Panc1 (cell line): ENCODE measurements around the gene NDUFAF2. TPM values are rescaled to one million over a fixed set of nuclear protein-coding genes. Genes with fewer than 3 reads are reported as not detected.

Source experiments
- ATAC-seq: fragments of 200-7000 bp; cut with Tn5 transposase; 2 replicates; pipeline ENCODE4 v1.9.1; 2020; ENCODE audit warnings: mild to moderate bottlenecking, moderate library complexity
- BruUV-seq: library from RNA; stranded (reverse); fragments of 400-500 nt; replicated peaks from 2 replicates; lab custom pipeline; 2021; lab: Mats Ljungman, UMichigan
- CTCF ChIA-PET: fragments of 300-600 bp; sonication (Branson Sonifier 250); formaldehyde crosslinking; loops from one replicate; lab custom pipeline; 2022; ENCODE audit warnings: antibody characterized with exemption; lab: Charles Lee
- POLR2A ChIA-PET: fragments of 300-600 bp; sonication (Branson Sonifier 250); formaldehyde crosslinking; loops from one replicate; lab custom pipeline; 2022; ENCODE audit warnings: antibody characterized with exemption; lab: Charles Lee
- DNase-seq: peaks from one replicate; pipeline ENCODE4 v3.0.0-alpha.2; 2010; ENCODE audit warnings: low read depth, low spot score
- H3K27ac ChIP-seq: 2 replicates; pipeline ENCODE4 v1.5.1; 2011; ENCODE audit warnings: mild to moderate bottlenecking, low read length, inconsistent platforms
- H3K27me3 ChIP-seq: fragments of 200-500 bp; sonication (Bioruptor generic); 2 replicates; pipeline ENCODE4 v1.6.0; 2014; ENCODE audit warnings: low read length, inconsistent platforms; ENCODE audit not compliant: control insufficient read depth, insufficient read depth
- H3K36me3 ChIP-seq: fragments of 200-500 bp; sonication (Bioruptor generic); 2 replicates; pipeline ENCODE4 v1.5.1; 2014; ENCODE audit warnings: inconsistent platforms, mild to moderate bottlenecking, low read length, moderate library complexity; ENCODE audit not compliant: control insufficient read depth, insufficient read depth
- H3K4me1 ChIP-seq: 2 replicates; pipeline ENCODE4 v1.5.1; 2011; ENCODE audit warnings: inconsistent platforms, mild to moderate bottlenecking, low read length, moderate library complexity; ENCODE audit not compliant: control insufficient read depth, insufficient read depth
- H3K4me3 ChIP-seq, 2 experiments: 2 replicates each; pipeline ENCODE4 v1.5.1; 2011 to 2012; ENCODE audit warnings: low read depth in 2 of 2, low read length in 2 of 2, mild to moderate bottlenecking in 2 of 2, inconsistent platforms in 1 of 2, moderate library complexity in 1 of 2
- H3K9me3 ChIP-seq: fragments of 200-500 bp; sonication (Bioruptor generic); 2 replicates; pipeline ENCODE4 v1.5.1; 2014; ENCODE audit warnings: low read depth, mild to moderate bottlenecking, inconsistent platforms, low read length, moderate library complexity; ENCODE audit not compliant: control insufficient read depth, insufficient read depth
- POLR2AphosphoS5 ChIP-seq: IDR thresholded peaks from 2 replicates; pipeline ENCODE4 v1.6.1; 2012; ENCODE audit warnings: mild to moderate bottlenecking, low read depth, low read length, moderate library complexity
- SIN3A ChIP-seq: IDR thresholded peaks from 2 replicates; pipeline ENCODE4 v1.6.1; 2012; ENCODE audit warnings: low read depth, mild to moderate bottlenecking, low read length, moderate library complexity, borderline replicate concordance; ENCODE audit not compliant: insufficient read depth
- TCF7L2 ChIP-seq: IDR thresholded peaks from 2 replicates; pipeline ENCODE4 v1.6.1; 2011; ENCODE audit warnings: mild to moderate bottlenecking, low read depth, low read length, inconsistent platforms
- in situ Hi-C: cut with HindIII; loops from 2 replicates; pipeline ENCODE4 v1.10.0; 2016; ENCODE audit warnings: low sequenced_read_pairs, low pct_unique_long_range_greater_than_20kb
- intact Hi-C: fragments of 100-400 bp; cut with micrococcal nuclease; formaldehyde crosslinking; loops from one replicate; pipeline ENCODE4 v1.10.0; 2022; ENCODE audit not compliant: unreplicated experiment
- total RNA-seq: library from RNA; stranded (reverse); gene quantifications from one replicate; pipeline ENCODE4 v1.2.1, GENCODE V29; 2021; ENCODE audit not compliant: unreplicated experiment
- TF ChIP-seq, protein P1 (sequence below): fragments of 450-650 bp; IDR thresholded peaks from 2 replicates; pipeline ENCODE4 v1.5.1; 2017; ENCODE audit warnings: mild to moderate bottlenecking
- TF ChIP-seq, protein P2 (sequence below), 2 experiments: IDR thresholded peaks; 2 replicates each; pipeline ENCODE4 v1.6.1; 2011 to 2012; ENCODE audit warnings: low read depth in 2 of 2, control low read depth in 1 of 2, low read length in 1 of 2, mild to moderate bottlenecking in 1 of 2, moderate library complexity in 1 of 2; ENCODE audit not compliant: insufficient read depth in 1 of 2

The NDUFAF2 gene
- total RNA-seq, 1 experiment from 2014 or later, result 41.6 TPM

DNA sequence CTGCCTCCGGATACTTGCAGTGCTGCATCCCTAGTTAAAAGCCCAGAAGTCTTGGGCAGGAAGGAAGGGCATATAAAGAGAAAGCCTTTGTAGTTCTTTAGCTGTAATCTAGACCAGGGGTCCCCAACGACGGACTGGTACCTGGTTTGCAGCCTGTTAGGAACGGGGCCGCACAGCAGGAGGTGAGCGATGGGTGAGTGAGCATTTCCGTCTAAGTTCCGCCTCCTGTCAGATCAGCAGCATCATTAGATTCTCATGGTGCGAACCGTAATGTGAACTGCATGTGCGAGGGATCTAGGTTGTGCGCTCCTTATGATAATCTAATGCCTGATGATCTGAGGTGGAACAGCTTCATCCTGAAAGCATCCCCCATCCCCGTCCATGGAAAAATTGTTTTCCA lies 218.9 kb downstream of the NDUFAF2 start:
- in situ Hi-C loops, result no loop called here
- Histone ChIP-seq H3K27ac (peak overlapping the region; percentile 97), H3K27me3 (no peaks in the 10 kb centered on the region), H3K4me3 (peak overlapping the region; percentile 96; a peak in 3 of 4 replicates), H3K4me1 (peaks cover 30% of the 10 kb centered on the region), H3K9me3 (no peaks in the 10 kb centered on the region), H3K36me3 (peaks cover 35% of the 10 kb centered on the region)
- TF ChIP-seq, protein P1, sequence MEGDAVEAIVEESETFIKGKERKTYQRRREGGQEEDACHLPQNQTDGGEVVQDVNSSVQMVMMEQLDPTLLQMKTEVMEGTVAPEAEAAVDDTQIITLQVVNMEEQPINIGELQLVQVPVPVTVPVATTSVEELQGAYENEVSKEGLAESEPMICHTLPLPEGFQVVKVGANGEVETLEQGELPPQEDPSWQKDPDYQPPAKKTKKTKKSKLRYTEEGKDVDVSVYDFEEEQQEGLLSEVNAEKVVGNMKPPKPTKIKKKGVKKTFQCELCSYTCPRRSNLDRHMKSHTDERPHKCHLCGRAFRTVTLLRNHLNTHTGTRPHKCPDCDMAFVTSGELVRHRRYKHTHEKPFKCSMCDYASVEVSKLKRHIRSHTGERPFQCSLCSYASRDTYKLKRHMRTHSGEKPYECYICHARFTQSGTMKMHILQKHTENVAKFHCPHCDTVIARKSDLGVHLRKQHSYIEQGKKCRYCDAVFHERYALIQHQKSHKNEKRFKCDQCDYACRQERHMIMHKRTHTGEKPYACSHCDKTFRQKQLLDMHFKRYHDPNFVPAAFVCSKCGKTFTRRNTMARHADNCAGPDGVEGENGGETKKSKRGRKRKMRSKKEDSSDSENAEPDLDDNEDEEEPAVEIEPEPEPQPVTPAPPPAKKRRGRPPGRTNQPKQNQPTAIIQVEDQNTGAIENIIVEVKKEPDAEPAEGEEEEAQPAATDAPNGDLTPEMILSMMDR, result no peak
- TF ChIP-seq TCF7L2 (no peak), POLR2AphosphoS5 (no peak), SIN3A (no peak)
- TF ChIP-seq, protein P2, sequence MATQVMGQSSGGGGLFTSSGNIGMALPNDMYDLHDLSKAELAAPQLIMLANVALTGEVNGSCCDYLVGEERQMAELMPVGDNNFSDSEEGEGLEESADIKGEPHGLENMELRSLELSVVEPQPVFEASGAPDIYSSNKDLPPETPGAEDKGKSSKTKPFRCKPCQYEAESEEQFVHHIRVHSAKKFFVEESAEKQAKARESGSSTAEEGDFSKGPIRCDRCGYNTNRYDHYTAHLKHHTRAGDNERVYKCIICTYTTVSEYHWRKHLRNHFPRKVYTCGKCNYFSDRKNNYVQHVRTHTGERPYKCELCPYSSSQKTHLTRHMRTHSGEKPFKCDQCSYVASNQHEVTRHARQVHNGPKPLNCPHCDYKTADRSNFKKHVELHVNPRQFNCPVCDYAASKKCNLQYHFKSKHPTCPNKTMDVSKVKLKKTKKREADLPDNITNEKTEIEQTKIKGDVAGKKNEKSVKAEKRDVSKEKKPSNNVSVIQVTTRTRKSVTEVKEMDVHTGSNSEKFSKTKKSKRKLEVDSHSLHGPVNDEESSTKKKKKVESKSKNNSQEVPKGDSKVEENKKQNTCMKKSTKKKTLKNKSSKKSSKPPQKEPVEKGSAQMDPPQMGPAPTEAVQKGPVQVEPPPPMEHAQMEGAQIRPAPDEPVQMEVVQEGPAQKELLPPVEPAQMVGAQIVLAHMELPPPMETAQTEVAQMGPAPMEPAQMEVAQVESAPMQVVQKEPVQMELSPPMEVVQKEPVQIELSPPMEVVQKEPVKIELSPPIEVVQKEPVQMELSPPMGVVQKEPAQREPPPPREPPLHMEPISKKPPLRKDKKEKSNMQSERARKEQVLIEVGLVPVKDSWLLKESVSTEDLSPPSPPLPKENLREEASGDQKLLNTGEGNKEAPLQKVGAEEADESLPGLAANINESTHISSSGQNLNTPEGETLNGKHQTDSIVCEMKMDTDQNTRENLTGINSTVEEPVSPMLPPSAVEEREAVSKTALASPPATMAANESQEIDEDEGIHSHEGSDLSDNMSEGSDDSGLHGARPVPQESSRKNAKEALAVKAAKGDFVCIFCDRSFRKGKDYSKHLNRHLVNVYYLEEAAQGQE (IDR thresholded peaks at IDR 0.05; ENCODE audit: insufficient read depth in 1 of 2, low read depth in 2 of 2, low read length in 1 of 2), result no peak
- ATAC-seq (no peak), DNase-seq (no peak)
- intact Hi-C loops, result loop anchor here (10.0 kb wide), 1 partner anchor 491 kb away; no protein-coding TSS in a partner anchor
- BruUV-seq, result no TSS peak
- CTCF ChIA-PET, result no interaction called here
- POLR2A ChIA-PET, result interaction anchor here (0.6 to 1.5 kb wide), 3 partner anchors 13 to 658 kb away, joined by 4 to 7 read pairs (median 5); partner anchors contain the start of gene ZSWIM6

DNA sequence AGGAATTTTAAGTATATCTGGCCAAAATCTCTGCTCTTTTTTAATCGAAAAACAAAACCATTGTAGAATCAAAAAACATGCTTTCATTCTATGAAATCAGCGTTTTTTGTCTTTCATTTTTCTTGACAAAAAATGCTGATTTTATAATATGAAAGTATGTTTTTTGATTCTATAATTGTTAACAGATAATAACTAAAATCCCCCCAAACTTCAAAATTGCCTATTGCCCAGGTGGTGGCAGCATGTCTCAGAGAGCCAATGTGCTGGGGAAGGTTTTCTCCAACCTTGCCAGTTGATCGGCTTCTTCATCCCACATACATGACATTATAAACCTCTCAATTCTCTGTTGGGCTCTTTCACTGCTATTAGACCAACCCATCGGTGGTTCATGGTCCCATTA lies 222.4 kb downstream of the NDUFAF2 start:
- H3K4me1 ChIP-seq, result peaks cover 14% of the 10 kb centered on the region
- no peak for ATAC-seq
- H3K27me3 ChIP-seq, result no peaks in the 10 kb centered on the region
- in situ Hi-C loops, result no loop called here
- H3K4me3 ChIP-seq, result no peak overlapping the region
- no peak overlapping the region for H3K27ac ChIP-seq
- intact Hi-C loops, result loop anchor here (2.0 to 10.0 kb wide), 2 partner anchors 163 to 487 kb away; no protein-coding TSS in a partner anchor
- DNase-seq, result no peak
- no peaks in the 10 kb centered on the region for H3K9me3 ChIP-seq
- peaks cover 5% of the 10 kb centered on the region; the same call in 1 of the 2 replicates for H3K36me3 ChIP-seq
- TF ChIP-seq TCF7L2, result no peak
- TF ChIP-seq, protein P1, result peak; percentile 72
- CTCF ChIA-PET, result no interaction called here
- POLR2A ChIA-PET, result no interaction called here
- no TSS peak for BruUV-seq
